Measurements from ENCODE around the gene GNA12. TPM values are rescaled to one million over a fixed set of nuclear protein-coding genes. Genes with fewer than 3 reads are reported as not detected.
A peak's percentile ranks its signal among the peaks of the same experiment; 100 is the strongest.

GNA12 gene
- total and polyA plus RNA-seq, 2 experiments from 2014 or later = 28.4 to 40.2 TPM

- H3K36me3 ChIP-seq (replicated peaks; ENCODE audit: insufficient read depth, low read depth) = no peaks in the 10 kb centered on the region
- peaks cover 24% of the 10 kb centered on the region for H3K79me2 ChIP-seq
- WGBS (ENCODE audit: low lambda C conversion rate, missing lambda C conversion rate) = 92% methylated on average over 11 of the region's 11 CpGs
Observed at GRCh38 chr7:2786607-2787116, 57.4 kb downstream of the GNA12 start.

GRCh38 chr7:2785071-2785500 is 59.0 kb downstream of the GNA12 start:
- TF ChIP-seq EZH2phosphoT487 (IDR thresholded peaks at IDR 0.05; ENCODE audit: low read depth, severe bottlenecking, unreplicated experiment) (no peak), CTCF (IDR thresholded peaks at IDR 0.05; ENCODE audit: poor library complexity) (no peak), EZH2 (IDR thresholded peaks at IDR 0.05; ENCODE audit: borderline replicate concordance) (no peak)
- no peaks in the 10 kb centered on the region for H4K20me1 ChIP-seq (ENCODE audit: insufficient read depth, poor library complexity, severe bottlenecking)
- no peak for DNase-seq (ENCODE audit: low spot score)
- H3K4me1 ChIP-seq (ENCODE audit: insufficient read depth) = no peaks in the 10 kb centered on the region
- no peaks in the 10 kb centered on the region for H3K36me3 ChIP-seq (replicated peaks; ENCODE audit: insufficient read depth, low read depth)
- H3K27ac ChIP-seq = no peak overlapping the region
- H2AFZ ChIP-seq = no peak overlapping the region
- H3K79me2 ChIP-seq = peaks cover 14% of the 10 kb centered on the region
- 74% methylated on average over 6 of the region's 6 CpGs for WGBS (ENCODE audit: low lambda C conversion rate, missing lambda C conversion rate)
- no peaks in the 10 kb centered on the region for H3K9me2 ChIP-seq (replicated peaks; ENCODE audit: insufficient read depth)
- H3K9me3 ChIP-seq (ENCODE audit: low read depth) = no peaks in the 10 kb centered on the region
- H3K4me2 ChIP-seq = no peak overlapping the region
- no peak overlapping the region for H3K4me3 ChIP-seq
- no peaks in the 10 kb centered on the region for H3K27me3 ChIP-seq

More at GRCh38 chr7:2786607-2787116, 57.4 kb downstream of the GNA12 start:
- H3K4me2 ChIP-seq = no peak overlapping the region
- no peak overlapping the region for H2AFZ ChIP-seq
- H3K27ac ChIP-seq = peak overlapping the region; percentile 58
- H4K20me1 ChIP-seq (ENCODE audit: insufficient read depth, poor library complexity, severe bottlenecking) = no peaks in the 10 kb centered on the region
- TF ChIP-seq CTCF (IDR thresholded peaks at IDR 0.05; ENCODE audit: poor library complexity) (no peak), EZH2 (IDR thresholded peaks at IDR 0.05; ENCODE audit: borderline replicate concordance) (no peak), EZH2phosphoT487 (IDR thresholded peaks at IDR 0.05; ENCODE audit: low read depth, severe bottlenecking, unreplicated experiment) (no peak)
- DNase-seq (ENCODE audit: low spot score) = no peak
- H3K4me3 ChIP-seq = no peak overlapping the region
- no peaks in the 10 kb centered on the region for H3K9me2 ChIP-seq (replicated peaks; ENCODE audit: insufficient read depth)
- no peaks in the 10 kb centered on the region for H3K4me1 ChIP-seq (ENCODE audit: insufficient read depth)
- no peaks in the 10 kb centered on the region for H3K27me3 ChIP-seq
- H3K9me3 ChIP-seq (ENCODE audit: low read depth) = no peaks in the 10 kb centered on the region

- H3K36me3 ChIP-seq (replicated peaks; ENCODE audit: insufficient read depth, low read depth) = no peaks in the 10 kb centered on the region
- no peak overlapping the region for H3K27ac ChIP-seq
- H3K9me2 ChIP-seq (replicated peaks; ENCODE audit: insufficient read depth) = no peaks in the 10 kb centered on the region
- peaks cover 17% of the 10 kb centered on the region for H3K79me2 ChIP-seq
- no peaks in the 10 kb centered on the region for H4K20me1 ChIP-seq (ENCODE audit: insufficient read depth, poor library complexity, severe bottlenecking)
- no peak overlapping the region for H3K4me3 ChIP-seq
- no peak for DNase-seq (ENCODE audit: low spot score)
- no peaks in the 10 kb centered on the region for H3K9me3 ChIP-seq (ENCODE audit: low read depth)
- no peak overlapping the region for H3K4me2 ChIP-seq
- TF ChIP-seq EZH2 (IDR thresholded peaks at IDR 0.05; ENCODE audit: borderline replicate concordance) (no peak), CTCF (IDR thresholded peaks at IDR 0.05; ENCODE audit: poor library complexity) (no peak), EZH2phosphoT487 (IDR thresholded peaks at IDR 0.05; ENCODE audit: low read depth, severe bottlenecking, unreplicated experiment) (no peak)
- no peaks in the 10 kb centered on the region for H3K4me1 ChIP-seq (ENCODE audit: insufficient read depth)
- 79% methylated on average over 4 of the region's 4 CpGs for WGBS (ENCODE audit: low lambda C conversion rate, missing lambda C conversion rate)
- no peaks in the 10 kb centered on the region for H3K27me3 ChIP-seq
- H2AFZ ChIP-seq = no peak overlapping the region
Observed at GRCh38 chr7:2782565-2782964, 61.5 kb downstream of the GNA12 start.

Data from hepatocyte (in vitro differentiated cells).